NCI-H446 (cell line): ENCODE data around the gene TRMT2A.
A peak's percentile ranks its signal among the peaks of the same experiment; 100 is the strongest.
"Not testable (repeated sequence)": the region's sequence is repeated elsewhere in the genome, so short reads cannot be mapped to it uniquely, and the experiment has no call there.

Source experiments
- DNase-seq, 2 experiments: peaks; one replicate each; lab custom pipeline; 2025; lab: John Stamatoyannopoulos, UW

The TRMT2A gene, protein sequence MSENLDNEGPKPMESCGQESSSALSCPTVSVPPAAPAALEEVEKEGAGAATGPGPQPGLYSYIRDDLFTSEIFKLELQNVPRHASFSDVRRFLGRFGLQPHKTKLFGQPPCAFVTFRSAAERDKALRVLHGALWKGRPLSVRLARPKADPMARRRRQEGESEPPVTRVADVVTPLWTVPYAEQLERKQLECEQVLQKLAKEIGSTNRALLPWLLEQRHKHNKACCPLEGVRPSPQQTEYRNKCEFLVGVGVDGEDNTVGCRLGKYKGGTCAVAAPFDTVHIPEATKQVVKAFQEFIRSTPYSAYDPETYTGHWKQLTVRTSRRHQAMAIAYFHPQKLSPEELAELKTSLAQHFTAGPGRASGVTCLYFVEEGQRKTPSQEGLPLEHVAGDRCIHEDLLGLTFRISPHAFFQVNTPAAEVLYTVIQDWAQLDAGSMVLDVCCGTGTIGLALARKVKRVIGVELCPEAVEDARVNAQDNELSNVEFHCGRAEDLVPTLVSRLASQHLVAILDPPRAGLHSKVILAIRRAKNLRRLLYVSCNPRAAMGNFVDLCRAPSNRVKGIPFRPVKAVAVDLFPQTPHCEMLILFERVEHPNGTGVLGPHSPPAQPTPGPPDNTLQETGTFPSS

DNA sequence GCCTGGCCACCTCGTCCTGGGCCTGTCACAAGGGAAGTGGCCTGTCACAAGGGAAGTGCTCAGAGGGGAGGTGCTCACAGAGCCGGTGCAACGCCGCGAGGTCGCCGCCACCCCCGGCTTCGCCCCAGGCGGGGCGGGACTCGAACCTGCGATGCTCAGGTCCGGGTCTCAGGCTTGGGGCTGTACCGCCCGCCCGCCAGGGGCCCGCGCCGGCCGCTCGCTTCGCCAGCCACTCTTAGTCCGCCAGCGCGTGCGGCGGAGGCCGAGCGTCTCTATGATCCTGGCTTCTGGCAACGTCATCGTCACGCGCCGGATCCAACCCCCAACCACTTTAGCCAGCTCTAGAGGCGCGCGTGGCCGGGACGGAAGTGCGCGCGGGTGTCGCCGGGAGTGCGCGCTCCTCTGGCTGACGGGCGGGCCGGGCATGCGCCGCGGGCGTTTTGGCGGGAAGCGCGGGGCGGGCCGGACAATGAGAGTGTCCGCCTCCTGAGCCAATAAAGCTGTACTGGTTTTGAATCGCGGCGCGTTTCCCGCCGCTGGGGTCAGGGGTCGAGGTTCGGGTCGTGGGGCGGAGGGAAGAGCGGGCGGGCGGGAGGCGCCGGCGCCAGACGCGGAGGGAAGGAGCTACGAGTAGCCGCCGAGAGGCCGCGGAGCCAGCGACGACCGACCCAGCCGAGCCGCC, at the start of gene TRMT2A:
TSS of gene TRMT2A (minus strand) at position 276 of the 682 bp plus-strand sequence. CDS start 320 bp downstream, outside the sequence.
- peak; percentile 94 to 99 for DNase-seq

DNA sequence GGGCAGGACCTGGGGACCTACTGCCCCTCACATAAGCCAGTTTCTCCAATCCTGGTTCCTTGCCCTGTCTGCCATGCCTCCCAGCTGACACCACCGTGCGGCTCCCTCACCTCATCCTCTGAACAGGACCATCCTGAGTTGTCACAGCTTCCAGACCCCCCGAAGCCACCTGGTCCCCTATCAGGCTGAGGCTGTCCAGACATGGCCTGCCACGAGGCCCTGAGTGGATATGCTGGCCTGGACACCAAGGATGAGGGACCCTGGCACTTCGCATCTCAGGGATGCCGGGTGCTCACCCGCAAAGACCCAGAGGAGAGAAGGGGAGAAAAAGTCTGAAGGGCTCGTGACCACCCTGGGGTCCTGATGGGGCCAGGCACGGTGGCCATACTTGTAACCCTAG, 49.7 kb upstream of the TRMT2A start:
- no peak for DNase-seq

GRCh38 chr22:20165913-20166312, 48.9 kb upstream of the TRMT2A start:
- DNase-seq = no peak

- no peak for DNase-seq
These were observed 48.4 kb upstream of the TRMT2A start for GRCh38 chr22:20165421-20165820.

GRCh38 chr22:20164863-20165262, 47.8 kb upstream of the TRMT2A start:
- no peak for DNase-seq

- DNase-seq = no peak
These were observed 43.0 kb upstream of the TRMT2A start for GRCh38 chr22:20160041-20160440.

DNA sequence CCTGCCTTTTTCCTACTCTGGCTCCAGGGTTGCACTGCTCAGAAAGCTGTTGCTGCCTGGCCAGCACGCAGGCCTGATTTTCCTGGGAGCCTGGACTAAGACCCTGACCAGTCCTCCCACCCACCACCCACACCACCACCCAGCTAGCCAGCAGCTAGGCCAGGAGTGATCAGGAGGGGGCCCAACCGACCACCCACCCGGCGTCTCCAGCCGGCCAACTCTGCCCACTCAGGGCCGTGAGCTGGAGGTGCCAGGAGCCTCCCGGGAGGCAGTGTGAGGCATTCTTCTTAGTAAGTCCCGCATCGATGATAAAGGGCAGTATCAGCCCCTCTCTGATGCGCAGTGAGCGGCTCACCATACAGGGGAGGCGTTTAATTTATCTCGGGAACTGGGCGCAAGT, 42.5 kb upstream of the TRMT2A start:
- DNase-seq = not testable (repeated sequence)

DNA sequence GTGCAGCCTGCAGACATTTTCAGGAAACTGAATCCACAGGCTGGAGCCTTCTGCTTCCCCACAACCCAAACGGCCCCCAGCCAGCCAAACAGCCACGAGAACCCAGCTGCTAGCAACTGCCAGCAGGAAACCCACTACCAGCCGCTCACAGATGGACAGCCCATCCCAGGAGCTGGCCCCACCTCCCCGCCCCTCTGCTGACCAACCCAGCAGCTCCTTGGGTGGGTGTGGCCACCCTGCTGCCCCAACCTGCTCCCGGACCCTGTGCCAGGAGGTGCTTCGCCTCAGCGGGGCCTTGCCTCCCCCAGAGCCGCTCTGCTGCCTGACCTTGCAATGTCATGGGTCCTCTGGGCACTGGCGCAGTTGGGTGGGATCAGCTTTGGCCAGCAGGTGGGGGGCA, 42.0 kb upstream of the TRMT2A start:
- no peak for DNase-seq

DNA sequence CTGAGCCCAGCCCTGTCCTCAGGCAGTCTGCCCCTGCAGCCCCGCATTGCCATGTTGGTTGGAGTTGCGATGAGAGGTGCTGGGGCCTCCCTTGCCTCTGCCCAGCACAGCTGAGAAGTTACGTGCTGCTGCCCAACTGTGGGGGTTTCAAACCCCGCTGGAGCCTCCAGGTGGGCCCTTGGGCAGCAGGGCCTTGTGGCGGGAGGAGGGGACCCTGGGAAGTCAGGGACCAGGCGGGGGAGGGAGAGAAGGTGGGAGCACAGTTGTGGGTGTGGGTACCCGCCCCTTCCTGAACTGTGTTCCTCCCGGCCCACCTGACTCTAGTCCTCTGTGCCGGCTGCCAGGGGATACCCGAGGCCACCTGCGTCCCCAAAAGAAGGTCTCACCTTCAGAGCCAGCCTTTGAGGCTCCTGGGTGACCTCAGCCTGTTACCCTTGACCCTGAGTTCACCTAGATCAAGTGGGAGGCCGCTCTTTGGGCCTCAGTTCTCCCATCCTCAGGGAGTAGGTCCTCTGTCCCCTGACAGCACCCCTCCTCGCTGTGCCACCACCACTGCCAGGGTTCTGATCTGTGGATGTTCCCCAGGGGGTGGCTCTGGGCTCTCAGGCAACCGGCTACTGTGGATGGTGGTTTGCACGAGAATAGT, 41.5 kb upstream of the TRMT2A start:
- no peak for DNase-seq

DNA sequence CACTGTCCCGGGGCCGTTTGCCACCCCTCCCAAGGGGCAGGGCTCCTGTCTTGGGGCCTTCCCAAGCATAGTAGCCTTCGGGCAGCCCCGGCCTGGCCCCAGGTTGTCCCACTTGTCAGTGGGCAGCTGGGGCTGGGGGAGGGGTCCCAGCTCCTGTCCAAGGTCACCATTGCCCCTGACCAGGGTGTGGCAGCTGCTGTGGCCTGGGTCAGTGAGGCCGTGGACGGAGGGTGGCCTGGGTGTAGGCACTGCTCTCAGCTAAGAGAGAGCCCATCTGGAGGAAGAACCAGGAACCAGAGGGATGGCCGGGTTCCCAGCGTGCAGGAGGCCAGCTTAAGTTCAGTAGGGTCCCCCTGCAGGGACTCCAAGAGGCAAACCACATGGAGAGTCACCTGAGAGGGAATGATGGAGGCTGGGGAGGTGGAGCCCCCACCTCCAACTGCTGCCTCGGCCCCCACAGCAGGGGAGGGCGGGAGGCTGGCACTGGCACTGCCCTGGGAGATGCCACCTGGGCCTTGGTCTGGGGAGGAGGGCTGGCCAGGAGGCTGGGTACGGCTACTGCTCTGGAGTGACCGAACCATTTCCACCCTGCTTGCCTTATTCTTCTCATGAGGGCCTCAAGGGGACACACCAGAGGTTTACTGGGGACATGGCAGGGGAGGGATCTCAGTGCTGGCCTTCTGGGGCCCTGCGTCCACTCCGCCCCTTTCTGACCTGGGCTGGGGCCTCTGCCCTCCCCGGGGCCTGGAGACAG, 40.6 kb upstream of the TRMT2A start:
- no peak for DNase-seq

DNA sequence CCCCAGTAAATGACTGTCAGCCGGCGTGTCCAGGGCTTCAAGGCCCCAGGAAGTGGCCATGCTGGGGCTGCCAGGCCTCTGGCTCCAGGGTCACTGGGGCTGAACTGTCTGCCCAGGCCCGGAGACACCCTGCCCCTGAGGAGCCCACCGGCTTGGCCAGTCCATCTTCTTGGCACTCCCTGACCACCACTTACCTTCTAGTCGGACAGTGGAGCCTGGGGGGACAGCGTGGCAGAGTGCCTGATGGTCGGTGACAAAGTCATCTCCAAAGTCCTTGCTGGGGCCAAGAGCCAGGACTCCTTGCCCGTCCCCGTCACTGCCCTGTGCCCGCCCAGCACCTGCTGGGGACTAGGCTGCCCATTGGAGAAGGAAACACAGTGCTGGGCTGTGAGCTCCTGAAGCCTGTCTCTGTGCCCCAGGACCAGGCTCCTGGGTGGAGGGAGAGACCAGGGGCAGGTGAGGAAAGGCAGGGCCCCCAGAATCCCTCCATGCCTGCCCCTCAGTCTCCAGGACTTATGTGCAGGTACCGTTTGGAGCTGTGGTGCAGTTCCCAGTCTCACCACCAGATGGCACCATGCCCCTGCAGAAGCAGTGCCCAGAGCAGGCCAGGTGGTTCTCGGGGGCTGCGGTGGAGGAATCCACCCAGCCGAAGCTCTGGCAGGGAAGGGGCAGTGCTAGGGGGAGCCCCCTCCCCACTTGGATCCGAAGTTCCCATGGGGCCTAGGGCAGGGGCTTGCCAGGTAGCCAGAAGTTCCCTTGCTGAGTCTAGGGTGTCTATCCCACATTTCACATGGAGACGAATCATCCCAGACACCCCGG, 39.8 kb upstream of the TRMT2A start:
- DNase-seq = peak; percentile 60 to 87

GRCh38 chr22:20156042-20156389, 39.0 kb upstream of the TRMT2A start:
- no peak for DNase-seq

GRCh38 chr22:20155330-20156041, 38.5 kb upstream of the TRMT2A start:
- peak in 1 of 2 experiments; percentile 64 for DNase-seq

DNA sequence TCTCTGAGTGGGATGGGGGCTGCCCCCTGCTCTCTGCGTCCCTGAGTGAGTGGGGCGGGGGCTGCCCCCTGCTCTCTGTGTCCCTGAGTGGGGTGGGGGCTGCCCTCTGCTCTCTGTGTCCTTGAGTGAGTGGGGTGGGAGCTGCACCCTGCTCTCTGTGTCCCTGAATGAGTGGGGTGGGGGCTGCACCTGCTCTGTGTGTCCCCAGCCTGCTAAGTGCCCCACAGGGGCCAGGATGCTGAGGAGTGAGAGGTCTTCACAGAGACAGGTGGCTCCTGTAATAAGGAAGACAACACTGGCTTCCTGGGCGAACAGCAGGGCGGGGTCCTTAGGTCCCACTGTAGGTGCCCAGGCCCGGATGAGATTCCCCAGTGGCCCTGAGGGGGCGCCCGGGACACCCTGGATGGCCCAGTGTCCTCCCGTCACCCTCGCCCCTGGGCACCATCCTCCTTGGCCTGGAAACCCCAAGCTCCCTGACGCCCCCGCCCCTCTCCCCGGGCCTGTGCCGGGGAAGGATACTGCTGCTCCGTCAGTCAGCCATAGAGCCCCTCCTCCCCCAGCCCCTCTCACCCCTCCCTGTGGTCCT, 37.7 kb upstream of the TRMT2A start:
- DNase-seq = no peak

GRCh38 chr22:20153945-20154344, 36.9 kb upstream of the TRMT2A start:
- no peak for DNase-seq

- no peak for DNase-seq
These were observed 35.5 kb upstream of the TRMT2A start for GRCh38 chr22:20152464-20152890.

DNA sequence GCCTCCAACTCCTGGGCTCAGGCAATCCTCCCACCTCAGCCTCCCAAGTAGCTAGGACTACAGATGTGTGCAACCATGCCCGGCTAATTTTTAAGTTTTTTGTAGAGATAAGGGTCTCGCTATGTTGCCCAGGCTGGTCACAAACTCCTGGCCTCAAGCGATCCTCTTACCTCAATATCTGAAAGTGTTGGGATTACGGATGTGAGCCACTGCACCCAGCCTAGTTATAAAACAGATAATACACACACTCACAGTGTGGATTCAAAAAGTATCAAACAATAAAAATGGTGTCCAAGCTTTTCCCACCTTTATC, 34.2 kb upstream of the TRMT2A start:
- no peak for DNase-seq

GRCh38 chr22:20150381-20151275, 33.6 kb upstream of the TRMT2A start, which contains the start of gene CCDC188:
CCDC188 (minus strand) TSS chr22:20151055; CDS start chr22:20150986, 69 bp downstream.
- no peak for DNase-seq
